GM21619 (cell line): Measurements from ENCODE around the gene POLA2.
"Not testable (repeated sequence)": the region's sequence is repeated elsewhere in the genome, so short reads cannot be mapped to it uniquely, and the experiment has no call there.

Experiments
- ATAC-seq: cut with Tn5 transposase; IDR thresholded peaks from one replicate; pipeline ENCODE4 v1.9.1; 2021; ENCODE audit not compliant: unreplicated experiment

The POLA2 gene

DNA sequence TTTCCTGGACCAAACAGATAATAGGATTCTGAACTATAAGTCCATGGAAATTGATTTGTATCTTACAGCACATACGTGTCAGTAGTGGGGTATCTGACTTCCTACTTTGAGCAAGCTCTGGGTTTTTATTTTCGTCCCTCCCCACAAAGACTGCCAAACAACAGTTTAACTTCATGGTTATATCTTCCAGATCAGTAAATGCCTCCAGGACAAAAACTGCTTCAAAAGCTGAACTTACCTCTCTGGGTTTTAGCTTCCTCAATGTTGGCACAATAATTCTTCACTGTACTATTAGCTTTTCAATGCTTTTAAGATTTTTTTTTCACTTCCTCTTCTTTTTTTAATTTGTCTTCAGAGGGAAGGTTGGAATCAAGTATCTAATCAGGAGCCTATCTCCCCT lies 67.7 kb downstream of the POLA2 start:
- ATAC-seq = no peak

DNA sequence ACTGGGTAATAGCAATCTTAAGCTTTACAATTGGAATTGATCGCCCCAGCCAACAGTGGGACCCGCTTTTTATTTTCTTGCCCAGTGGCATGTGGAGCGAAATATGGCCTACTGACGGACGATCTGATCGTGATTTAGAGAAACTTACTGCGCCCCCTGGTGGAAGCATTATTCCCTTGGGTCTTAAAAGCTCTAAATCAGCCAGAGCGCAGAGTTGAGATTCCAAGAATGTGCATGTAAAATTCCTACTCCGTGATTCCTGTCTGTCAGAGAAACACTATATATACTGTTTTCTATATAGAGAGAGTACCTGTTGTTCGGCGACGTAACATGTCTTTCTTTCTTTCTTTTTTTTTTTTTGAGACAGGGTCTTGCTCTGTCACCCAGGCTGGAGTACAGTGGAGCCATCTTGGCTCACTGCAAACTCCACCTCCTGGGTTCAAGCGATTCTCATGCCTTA lies 68.2 kb downstream of the POLA2 start:
- ATAC-seq = no peak

DNA sequence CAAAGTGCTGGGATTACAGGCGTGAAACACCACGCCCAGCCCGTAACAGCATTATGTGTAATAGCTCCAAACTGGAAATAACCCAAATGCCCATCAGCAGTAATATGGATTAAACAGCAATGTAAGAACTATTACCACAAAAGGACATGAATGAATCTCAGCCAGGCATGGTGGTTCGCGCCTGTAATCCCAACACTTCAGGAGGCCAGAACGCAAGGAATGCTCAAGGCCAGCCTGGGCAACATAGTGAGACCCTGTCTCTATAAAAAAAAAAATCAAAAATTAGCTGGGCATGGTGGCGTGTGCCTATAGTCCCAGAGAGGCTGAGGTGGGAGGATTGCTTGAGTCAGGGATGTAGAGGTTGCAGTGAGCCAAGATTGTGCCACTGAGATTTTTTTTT lies 68.8 kb downstream of the POLA2 start:
- ATAC-seq = no peak

DNA sequence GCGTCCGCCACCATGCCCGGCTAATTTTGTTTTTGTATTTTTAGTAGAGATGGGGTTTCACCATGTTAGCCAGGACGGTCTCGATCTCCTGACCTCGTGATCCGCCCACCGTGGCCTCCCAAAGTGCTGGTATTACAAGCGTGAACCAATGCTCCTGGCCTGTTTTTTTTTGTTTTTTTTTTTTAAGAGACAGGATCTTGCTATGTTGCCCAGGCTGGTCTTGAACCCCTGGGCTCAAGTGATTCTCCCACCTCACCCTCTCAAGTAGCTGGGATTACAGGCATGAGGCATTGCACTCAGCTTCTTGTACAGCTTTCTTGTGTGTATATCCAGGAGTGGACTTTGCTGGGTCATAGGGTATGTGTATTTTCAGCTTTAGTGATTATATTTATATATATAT lies 70.8 kb downstream of the POLA2 start:
- not testable (repeated sequence) for ATAC-seq

DNA sequence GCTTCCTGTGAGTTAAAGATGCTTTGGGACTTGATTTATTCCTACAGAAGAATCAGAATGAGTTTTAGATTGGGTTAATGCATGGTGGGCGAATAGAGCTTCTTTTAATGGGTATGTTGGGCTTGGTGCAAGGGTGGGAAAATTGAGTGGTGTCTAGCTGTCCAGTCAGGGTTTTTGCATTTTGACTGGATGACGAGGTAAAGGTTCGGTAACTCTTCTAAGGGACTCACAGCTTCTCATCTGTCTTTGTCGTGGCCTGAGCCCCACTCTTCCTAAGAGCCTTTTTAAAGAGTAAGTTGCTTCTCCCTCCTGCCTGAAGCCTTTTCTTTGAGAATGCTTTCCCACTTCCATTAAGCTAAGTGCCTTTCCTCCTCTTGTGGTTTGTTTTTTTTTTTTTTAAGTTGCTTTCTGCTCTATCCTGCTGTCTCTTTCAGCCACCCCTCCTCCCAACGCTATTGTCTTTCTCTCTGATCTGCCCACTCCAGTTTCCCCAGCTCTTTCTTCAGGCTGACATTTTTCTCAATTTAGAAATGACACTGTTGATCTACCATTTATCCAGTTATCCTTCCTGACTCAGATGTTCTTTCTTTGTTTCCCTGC lies 73.0 kb downstream of the POLA2 start:
- no peak for ATAC-seq

DNA sequence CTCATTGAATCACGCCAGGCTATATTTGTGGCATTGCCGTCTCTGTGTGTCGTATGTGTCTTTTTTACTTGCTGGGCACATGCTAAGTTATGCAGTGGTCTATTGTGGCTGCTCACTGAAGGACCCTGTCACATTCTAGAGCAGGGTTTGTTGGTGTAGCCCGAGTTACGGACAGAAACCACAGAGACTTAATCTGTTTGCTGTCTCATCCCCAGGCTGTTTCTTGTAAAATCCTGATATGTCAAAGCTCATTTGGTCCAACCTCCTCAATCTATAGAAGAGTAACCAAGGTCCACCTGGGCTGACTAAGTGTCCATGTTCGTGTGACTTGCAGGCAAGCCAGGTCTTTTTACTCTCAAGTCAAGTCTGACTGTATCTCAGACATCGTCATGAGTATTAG lies 76.9 kb downstream of the POLA2 start:
- no peak for ATAC-seq

DNA sequence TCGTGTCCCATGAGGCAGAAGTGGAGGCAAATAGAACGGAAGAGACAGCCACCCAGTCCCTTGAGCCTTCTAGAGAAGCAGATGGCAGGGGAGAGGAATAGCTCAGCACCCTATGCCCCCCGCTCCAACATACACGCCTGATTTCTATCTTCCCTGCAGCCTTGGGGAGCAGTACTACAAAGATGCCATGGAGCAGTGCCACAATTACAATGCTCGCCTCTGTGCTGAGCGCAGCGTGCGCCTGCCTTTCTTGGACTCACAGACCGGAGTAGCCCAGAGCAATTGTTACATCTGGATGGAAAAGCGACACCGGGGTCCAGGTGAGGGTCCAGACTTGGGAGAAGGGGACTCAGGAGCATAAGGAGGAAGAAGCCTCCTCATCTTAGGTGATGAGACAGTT lies 78.5 kb downstream of the POLA2 start:
- no peak for ATAC-seq

DNA sequence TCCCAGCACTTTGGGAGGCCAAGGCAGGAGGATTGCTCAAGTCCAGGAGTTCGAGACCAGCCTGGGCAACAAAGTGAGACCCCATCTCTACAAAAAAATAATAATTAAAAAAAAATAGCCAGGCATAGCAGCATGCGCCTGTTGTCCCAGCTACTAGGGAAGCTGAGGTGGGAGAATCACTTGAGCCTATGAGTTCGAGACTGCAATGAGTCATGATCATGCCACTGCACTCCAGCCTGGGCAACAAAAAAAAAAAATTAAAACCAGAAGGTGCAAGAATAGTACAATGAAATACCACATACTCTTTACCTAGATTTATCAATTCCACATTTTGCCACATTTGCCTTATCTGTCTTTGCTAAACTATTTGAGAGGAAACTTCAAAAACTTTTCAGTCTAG lies 80.1 kb downstream of the POLA2 start:
- ATAC-seq = no peak
